Osteoblast (primary cell): ENCODE results near the gene SRRM5. TPM values are rescaled to one million over a fixed set of nuclear protein-coding genes. Genes with fewer than 3 reads are reported as not detected.

Experiments used
- DNase-seq: peaks from one replicate; pipeline ENCODE4 v3.0.0; 2011; ENCODE audit warnings: low spot score, mixed read lengths; ENCODE audit not compliant: insufficient read length; ENCODE audit errors: missing footprints
- H2AFZ ChIP-seq: 2 replicates; pipeline ENCODE4 v1.6.0; 2011; ENCODE audit warnings: mild to moderate bottlenecking, low read length
- H3K27ac ChIP-seq: 2 replicates; pipeline ENCODE4 v1.5.1; 2011; ENCODE audit warnings: mild to moderate bottlenecking, low read depth, low read length, moderate library complexity
- H3K27me3 ChIP-seq: 2 replicates; pipeline ENCODE4 v1.6.0; 2012; ENCODE audit warnings: mild to moderate bottlenecking, control low read depth, inconsistent platforms, low read length, moderate library complexity; ENCODE audit not compliant: insufficient read depth
- H3K36me3 ChIP-seq: 2 replicates; pipeline ENCODE4 v1.5.1; 2011; ENCODE audit warnings: mild to moderate bottlenecking, low read length, control low read depth, moderate library complexity; ENCODE audit not compliant: insufficient read depth
- H3K4me1 ChIP-seq: 2 replicates; pipeline ENCODE4 v1.5.1; 2011; ENCODE audit warnings: mild to moderate bottlenecking, low read length, control low read depth, moderate library complexity; ENCODE audit not compliant: insufficient read depth
- H3K4me2 ChIP-seq: 2 replicates; pipeline ENCODE4 v1.6.0; 2011; ENCODE audit warnings: mild to moderate bottlenecking, low read length; ENCODE audit not compliant: insufficient read depth
- H3K4me3 ChIP-seq: fragments of 200-600 bp; sonication (generic); 3 replicates; pipeline ENCODE4 v1.5.1; 2012; ENCODE audit warnings: mild to moderate bottlenecking, low read length, inconsistent platforms; ENCODE audit not compliant: insufficient read depth
- H3K79me2 ChIP-seq: 2 replicates; pipeline ENCODE4 v1.6.0; 2012; ENCODE audit warnings: mild to moderate bottlenecking, low read length, control low read depth, inconsistent platforms; ENCODE audit not compliant: insufficient read depth
- H3K9me3 ChIP-seq: 2 replicates; pipeline ENCODE4 v1.5.1; 2011; ENCODE audit warnings: low read depth, low read length, control low read depth
- H4K20me1 ChIP-seq: 2 replicates; pipeline ENCODE4 v1.6.0; 2012; ENCODE audit warnings: mild to moderate bottlenecking, low read length, control low read depth; ENCODE audit not compliant: insufficient read depth
- total RNA-seq: library from RNA; depleted of rRNA; stranded (reverse); fragments of >200 nt; gene quantifications from 2 replicates; pipeline ENCODE4 v1.2.3, GENCODE V29; 2012
- TF ChIP-seq, protein P1 (sequence below): IDR thresholded peaks from 2 replicates; pipeline ENCODE4 v1.5.1; 2011; ENCODE audit warnings: mild to moderate bottlenecking, low read depth, low read length, moderate library complexity; ENCODE audit errors: extremely low read depth

SRRM5 gene
- total RNA-seq, 1 donor, result under 0.01 TPM

DNA sequence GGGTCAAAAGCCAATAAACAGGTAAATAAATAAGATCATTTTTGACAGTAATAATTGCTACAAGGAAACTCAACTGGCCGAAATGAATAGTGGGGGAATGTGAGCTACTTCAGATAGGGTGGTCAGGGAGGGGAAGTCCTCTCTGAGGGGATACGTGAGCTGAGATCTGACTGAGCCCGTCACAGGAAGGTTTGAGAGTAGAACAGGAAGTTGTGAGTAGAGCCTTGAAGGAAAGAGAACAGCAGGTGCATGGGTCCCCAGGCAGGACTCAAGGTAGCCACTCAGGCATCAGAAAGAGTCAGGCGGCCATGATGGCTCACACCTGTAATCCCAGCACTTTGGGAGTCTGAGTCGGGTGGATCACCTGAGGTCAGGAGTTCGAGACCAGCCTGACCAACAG is 22.2 kb upstream of the SRRM5 start:
- H2AFZ ChIP-seq, result no peak overlapping the region
- H3K4me3 ChIP-seq, result no peak overlapping the region
- no peak overlapping the region for H3K4me2 ChIP-seq
- no peaks in the 10 kb centered on the region for H3K27me3 ChIP-seq
- TF ChIP-seq, protein P1, sequence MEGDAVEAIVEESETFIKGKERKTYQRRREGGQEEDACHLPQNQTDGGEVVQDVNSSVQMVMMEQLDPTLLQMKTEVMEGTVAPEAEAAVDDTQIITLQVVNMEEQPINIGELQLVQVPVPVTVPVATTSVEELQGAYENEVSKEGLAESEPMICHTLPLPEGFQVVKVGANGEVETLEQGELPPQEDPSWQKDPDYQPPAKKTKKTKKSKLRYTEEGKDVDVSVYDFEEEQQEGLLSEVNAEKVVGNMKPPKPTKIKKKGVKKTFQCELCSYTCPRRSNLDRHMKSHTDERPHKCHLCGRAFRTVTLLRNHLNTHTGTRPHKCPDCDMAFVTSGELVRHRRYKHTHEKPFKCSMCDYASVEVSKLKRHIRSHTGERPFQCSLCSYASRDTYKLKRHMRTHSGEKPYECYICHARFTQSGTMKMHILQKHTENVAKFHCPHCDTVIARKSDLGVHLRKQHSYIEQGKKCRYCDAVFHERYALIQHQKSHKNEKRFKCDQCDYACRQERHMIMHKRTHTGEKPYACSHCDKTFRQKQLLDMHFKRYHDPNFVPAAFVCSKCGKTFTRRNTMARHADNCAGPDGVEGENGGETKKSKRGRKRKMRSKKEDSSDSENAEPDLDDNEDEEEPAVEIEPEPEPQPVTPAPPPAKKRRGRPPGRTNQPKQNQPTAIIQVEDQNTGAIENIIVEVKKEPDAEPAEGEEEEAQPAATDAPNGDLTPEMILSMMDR, result no peak
- H3K36me3 ChIP-seq, result peaks cover 53% of the 10 kb centered on the region
- H4K20me1 ChIP-seq, result peaks cover 29% of the 10 kb centered on the region
- no peaks in the 10 kb centered on the region for H3K9me3 ChIP-seq
- H3K4me1 ChIP-seq, result peaks cover 11% of the 10 kb centered on the region
- peaks cover 59% of the 10 kb centered on the region for H3K79me2 ChIP-seq
- no peak overlapping the region for H3K27ac ChIP-seq
- DNase-seq, result no peak

DNA sequence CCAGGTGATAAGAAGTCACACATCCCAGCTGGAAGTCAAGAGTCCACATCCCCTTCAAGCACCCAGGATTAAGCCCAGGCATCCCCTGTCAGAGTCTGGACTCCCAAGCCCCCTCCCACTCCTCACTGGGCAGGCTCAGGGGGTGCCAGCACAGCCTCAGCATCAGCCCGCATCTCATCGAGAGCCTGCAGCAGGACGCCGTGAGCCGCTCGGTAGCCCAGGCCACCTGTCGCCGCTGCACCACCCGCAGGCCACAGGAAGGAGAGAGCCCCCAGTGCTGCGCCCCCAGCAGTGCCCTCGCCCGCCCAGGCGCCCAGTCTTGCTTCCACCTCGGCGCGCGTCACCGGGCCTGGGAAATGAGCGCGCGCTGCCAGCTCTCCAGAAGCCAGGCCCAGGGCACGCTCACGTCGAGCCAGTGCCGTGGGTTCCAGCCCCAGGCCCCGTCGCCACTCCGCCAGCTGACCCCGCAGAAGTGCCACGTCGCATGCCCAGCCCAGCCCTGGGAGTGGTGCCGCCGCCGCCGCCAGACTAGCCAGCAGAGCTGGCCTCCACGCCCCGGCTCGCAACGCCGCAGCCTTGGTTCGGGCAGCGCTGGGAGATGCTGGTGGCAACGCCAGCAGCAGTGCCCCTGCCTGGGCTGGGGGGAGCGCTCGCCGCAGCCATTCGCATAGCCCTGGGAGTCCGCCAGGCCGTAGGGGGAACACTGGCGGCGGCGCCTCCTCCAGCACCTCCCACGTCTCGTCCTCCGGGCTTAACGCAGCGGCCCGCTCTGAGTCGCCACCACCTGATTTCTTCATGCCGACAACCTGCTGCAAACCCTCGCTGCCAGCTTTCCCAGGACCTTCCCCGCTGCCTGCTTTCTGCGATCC is 19.8 kb upstream of the SRRM5 start:
- Histone ChIP-seq H3K9me3 (no peaks in the 10 kb centered on the region), H3K27ac (no peak overlapping the region), H2AFZ (no peak overlapping the region), H3K4me2 (no peak overlapping the region), H3K36me3 (peaks cover 47% of the 10 kb centered on the region), H3K4me1 (peaks cover 16% of the 10 kb centered on the region), H3K27me3 (no peaks in the 10 kb centered on the region), H4K20me1 (peaks cover 28% of the 10 kb centered on the region), H3K4me3 (no peak overlapping the region), H3K79me2 (peaks cover 66% of the 10 kb centered on the region)
- TF ChIP-seq, protein P1, result no peak
- peak; percentile 36 for DNase-seq

GRCh38 chr19:43592800-43593350 is 19.0 kb upstream of the SRRM5 start:
- no peak overlapping the region for H3K4me3 ChIP-seq
- H2AFZ ChIP-seq, result no peak overlapping the region
- peak; percentile 4 for DNase-seq
- no peaks in the 10 kb centered on the region for H3K27me3 ChIP-seq
- H3K9me3 ChIP-seq, result no peaks in the 10 kb centered on the region
- peaks cover 73% of the 10 kb centered on the region for H3K79me2 ChIP-seq
- peaks cover 28% of the 10 kb centered on the region for H4K20me1 ChIP-seq
- no peak overlapping the region for H3K4me2 ChIP-seq
- H3K4me1 ChIP-seq, result peaks cover 24% of the 10 kb centered on the region
- peaks cover 47% of the 10 kb centered on the region for H3K36me3 ChIP-seq
- H3K27ac ChIP-seq, result no peak overlapping the region
- TF ChIP-seq, protein P1, result no peak

DNA sequence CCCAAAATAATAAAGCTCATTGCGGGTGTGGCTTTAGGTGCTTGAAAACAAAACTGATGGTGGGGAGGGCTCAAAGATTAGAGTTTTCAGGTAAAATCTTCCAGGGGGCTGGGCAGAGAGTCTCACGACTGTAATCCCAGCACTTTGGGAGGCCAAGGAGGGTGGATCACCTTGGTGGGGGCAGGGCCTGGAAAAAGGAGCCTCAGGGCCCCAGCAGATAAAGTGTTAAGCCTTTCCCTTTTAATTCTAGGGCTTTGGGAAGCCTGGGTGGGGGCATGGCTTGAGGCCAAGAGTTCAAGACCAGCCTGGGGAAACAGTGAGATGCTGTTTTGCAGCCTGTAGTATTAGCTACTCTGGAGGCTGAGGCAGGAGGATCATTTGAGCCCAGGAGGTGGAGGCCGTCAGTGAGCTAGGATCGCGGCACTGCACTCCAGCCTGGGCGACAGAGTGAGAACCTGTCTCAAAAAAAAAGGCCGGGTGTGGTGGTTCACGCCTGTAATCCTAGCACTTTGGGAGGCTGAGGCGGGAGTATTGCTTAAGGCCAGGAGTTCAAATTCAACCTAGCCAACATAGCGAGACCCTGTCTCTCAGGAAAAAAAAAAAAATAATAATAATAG is 17.7 kb upstream of the SRRM5 start:
- Histone ChIP-seq H3K9me3 (no peaks in the 10 kb centered on the region), H3K4me1 (peaks cover 26% of the 10 kb centered on the region), H3K27ac (peak overlapping the region; percentile 99), H3K27me3 (no peaks in the 10 kb centered on the region), H2AFZ (no peak overlapping the region), H3K4me3 (peak overlapping the region; percentile 85), H3K36me3 (peaks cover 48% of the 10 kb centered on the region), H4K20me1 (peaks cover 28% of the 10 kb centered on the region), H3K4me2 (peak overlapping the region; percentile 96), H3K79me2 (peaks cover 83% of the 10 kb centered on the region)
- peak; percentile 13 for DNase-seq
- TF ChIP-seq, protein P1, result no peak
